ENCODE results near the gene CLEC4G.
"Not testable (repeated sequence)": the region's sequence is repeated elsewhere in the genome, so short reads cannot be mapped to it uniquely, and the experiment has no call there.

The CLEC4G gene

DNA sequence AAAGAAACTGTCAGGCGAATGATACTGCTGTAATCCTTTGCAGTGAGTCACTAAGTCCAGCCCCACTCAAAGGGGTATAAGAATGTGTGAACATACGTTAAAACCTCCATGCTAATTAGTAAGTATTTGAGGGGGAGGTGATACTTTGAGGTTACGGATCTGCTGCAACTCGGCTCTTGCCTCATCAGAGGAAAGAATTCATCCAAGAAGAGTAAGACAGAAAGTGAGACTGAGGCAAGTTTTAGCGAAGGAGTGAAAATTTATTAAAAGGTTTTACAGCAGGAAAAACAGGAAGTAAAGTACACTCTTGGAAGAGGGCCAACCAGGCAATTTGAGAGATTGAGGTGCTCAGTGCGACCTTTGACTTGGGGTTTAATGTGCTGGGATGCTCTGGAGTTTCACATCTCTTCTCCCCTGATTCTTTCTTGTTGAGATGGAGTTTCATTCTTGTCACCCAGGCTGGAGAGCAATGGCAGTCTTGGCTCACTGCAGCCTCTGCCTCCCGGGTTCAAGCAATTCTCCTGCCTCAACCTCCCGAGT is 40.9 kb upstream of the CLEC4G start:
- H3K9me3 ChIP-seq, result no peaks in the 10 kb centered on the region
- no peaks in the 10 kb centered on the region for H3K36me3 ChIP-seq
- H3K27me3 ChIP-seq, result peaks cover 29% of the 10 kb centered on the region
- no peak overlapping the region for H3K4me3 ChIP-seq (ENCODE audit: low read depth, low read length)
- DNase-seq, result no peak
- no peaks in the 10 kb centered on the region for H3K4me1 ChIP-seq
- TF ChIP-seq, protein P1, sequence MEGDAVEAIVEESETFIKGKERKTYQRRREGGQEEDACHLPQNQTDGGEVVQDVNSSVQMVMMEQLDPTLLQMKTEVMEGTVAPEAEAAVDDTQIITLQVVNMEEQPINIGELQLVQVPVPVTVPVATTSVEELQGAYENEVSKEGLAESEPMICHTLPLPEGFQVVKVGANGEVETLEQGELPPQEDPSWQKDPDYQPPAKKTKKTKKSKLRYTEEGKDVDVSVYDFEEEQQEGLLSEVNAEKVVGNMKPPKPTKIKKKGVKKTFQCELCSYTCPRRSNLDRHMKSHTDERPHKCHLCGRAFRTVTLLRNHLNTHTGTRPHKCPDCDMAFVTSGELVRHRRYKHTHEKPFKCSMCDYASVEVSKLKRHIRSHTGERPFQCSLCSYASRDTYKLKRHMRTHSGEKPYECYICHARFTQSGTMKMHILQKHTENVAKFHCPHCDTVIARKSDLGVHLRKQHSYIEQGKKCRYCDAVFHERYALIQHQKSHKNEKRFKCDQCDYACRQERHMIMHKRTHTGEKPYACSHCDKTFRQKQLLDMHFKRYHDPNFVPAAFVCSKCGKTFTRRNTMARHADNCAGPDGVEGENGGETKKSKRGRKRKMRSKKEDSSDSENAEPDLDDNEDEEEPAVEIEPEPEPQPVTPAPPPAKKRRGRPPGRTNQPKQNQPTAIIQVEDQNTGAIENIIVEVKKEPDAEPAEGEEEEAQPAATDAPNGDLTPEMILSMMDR (IDR thresholded peaks at IDR 0.05; ENCODE audit: low read depth, low read length), result no peak

DNA sequence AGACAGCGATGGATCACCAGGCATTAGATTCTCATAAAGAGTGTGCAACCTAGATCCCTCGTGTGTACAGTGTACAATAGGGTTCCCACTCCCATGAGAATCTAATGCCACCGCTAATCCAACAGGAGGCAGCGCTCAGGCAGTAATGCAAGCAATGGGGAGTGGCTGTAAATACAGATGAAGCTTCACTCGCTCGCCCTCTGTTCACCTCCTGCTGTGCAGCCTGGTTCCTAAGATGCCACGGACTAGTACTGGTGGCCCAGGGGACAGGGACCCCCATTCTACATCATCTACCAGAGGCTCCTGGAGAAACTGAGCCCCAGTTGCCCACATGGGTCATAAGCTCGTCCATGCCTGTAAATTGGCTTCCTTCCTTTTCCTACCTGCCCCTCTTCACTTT is 39.2 kb upstream of the CLEC4G start:
- peaks cover 21% of the 10 kb centered on the region for H3K27me3 ChIP-seq

DNA sequence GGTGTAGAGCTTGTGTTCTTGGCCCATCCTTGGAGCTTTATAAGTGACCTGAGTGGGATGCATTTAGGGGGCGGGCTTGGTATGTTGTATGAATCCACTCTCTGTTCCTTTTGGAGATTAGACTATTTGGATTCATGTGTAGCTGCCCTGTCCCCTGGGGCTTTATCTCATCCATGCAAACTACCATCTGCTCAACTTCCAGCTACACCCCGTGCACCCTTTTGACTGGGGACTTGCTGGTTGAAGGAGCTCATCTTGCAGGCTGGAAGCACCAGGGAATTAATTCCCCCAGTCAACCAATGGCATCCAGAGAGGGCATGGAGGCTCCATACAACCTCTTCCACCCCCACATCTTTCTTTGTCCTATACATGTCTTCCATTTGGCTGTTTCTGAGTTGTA is 37.3 kb upstream of the CLEC4G start:
- H3K36me3 ChIP-seq, result no peaks in the 10 kb centered on the region
- no peaks in the 10 kb centered on the region for H3K9me3 ChIP-seq
- no peak for DNase-seq
- peaks cover 9% of the 10 kb centered on the region for H3K27me3 ChIP-seq
- TF ChIP-seq, protein P1 (IDR thresholded peaks at IDR 0.05; ENCODE audit: low read depth, low read length), result no peak
- no peaks in the 10 kb centered on the region for H3K4me1 ChIP-seq
- H3K4me3 ChIP-seq (ENCODE audit: low read depth, low read length), result no peak overlapping the region

More for the DNA sequence above, 39.2 kb upstream of the CLEC4G start:
- TF ChIP-seq, protein P1 (IDR thresholded peaks at IDR 0.05; ENCODE audit: low read depth, low read length), result no peak
- H3K36me3 ChIP-seq, result no peaks in the 10 kb centered on the region
- no peaks in the 10 kb centered on the region for H3K9me3 ChIP-seq
- no peak overlapping the region for H3K4me3 ChIP-seq (ENCODE audit: low read depth, low read length)
- DNase-seq, result no peak
- H3K4me1 ChIP-seq, result no peaks in the 10 kb centered on the region

DNA sequence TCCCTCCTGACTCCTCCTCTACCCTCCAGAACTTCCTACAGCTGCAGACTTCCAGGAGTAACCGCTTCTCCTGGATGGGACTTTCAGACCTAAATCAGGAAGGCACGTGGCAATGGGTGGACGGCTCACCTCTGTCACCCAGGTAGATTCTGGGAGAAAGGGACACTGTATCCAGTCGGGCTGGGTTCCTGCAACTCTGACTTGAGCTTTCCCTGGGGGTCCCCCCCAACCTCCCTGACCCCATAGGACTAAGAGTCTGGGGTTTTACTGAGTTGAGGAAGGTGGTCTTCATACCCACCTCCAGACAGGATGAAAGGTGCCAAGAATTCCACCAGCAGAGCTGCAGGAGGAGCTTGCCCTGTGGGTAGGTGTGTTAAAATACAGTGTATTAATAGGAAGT is 35.6 kb upstream of the CLEC4G start:
- TF ChIP-seq, protein P1 (IDR thresholded peaks at IDR 0.05; ENCODE audit: low read depth, low read length), result no peak
- no peaks in the 10 kb centered on the region for H3K36me3 ChIP-seq
- H3K4me1 ChIP-seq, result no peaks in the 10 kb centered on the region
- H3K4me3 ChIP-seq (ENCODE audit: low read depth, low read length), result no peak overlapping the region
- no peaks in the 10 kb centered on the region for H3K9me3 ChIP-seq
- no peak for DNase-seq
- H3K27me3 ChIP-seq, result peaks cover 9% of the 10 kb centered on the region

DNA sequence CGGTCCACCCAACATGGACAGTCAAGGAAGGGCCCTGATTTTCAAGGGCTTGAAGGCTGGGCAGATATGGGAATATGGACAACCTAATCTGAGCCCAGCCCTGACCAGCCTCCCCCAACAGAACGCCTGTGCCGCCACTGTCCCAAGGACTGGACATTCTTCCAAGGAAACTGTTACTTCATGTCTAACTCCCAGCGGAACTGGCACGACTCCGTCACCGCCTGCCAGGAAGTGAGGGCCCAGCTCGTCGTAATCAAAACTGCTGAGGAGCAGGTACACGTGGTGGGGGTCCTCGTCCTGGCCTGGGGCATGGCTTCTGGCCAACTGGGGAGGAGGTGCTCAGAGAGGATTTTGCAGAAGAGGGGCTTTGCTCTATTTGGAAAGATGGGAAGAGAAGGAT is 34.6 kb upstream of the CLEC4G start:
- H3K4me1 ChIP-seq, result no peaks in the 10 kb centered on the region
- H3K4me3 ChIP-seq (ENCODE audit: low read depth, low read length), result no peak overlapping the region
- TF ChIP-seq, protein P1 (IDR thresholded peaks at IDR 0.05; ENCODE audit: low read depth, low read length), result no peak
- DNase-seq, result no peak
- no peaks in the 10 kb centered on the region for H3K9me3 ChIP-seq
- H3K36me3 ChIP-seq, result no peaks in the 10 kb centered on the region
- peaks cover 7% of the 10 kb centered on the region; the same call in 1 of the 2 replicates for H3K27me3 ChIP-seq

DNA sequence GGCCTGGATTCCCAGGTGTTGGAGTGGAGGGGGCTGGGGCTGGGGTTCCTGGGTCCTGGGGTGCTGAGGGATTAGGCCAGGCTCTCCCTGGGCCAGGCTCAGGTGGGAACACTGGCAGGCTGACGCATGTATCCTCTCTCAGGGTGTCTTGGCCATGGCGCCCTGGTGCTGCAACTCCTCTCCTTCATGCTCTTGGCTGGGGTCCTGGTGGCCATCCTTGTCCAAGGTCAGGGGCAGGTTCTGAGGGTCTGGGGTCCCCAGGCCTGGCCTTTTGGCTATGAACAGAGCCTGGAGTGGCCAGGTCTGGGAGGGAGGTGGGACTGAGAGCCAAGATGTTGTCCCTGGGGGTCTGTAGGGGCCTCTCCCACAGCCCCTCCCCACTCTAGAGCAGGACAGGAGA is 33.1 kb upstream of the CLEC4G start:
- not testable (repeated sequence) for H3K9me3 ChIP-seq; DNase-seq; H3K4me1 ChIP-seq; H3K27me3 ChIP-seq; H3K36me3 ChIP-seq; H3K4me3 ChIP-seq (ENCODE audit: low read depth, low read length)

DNA sequence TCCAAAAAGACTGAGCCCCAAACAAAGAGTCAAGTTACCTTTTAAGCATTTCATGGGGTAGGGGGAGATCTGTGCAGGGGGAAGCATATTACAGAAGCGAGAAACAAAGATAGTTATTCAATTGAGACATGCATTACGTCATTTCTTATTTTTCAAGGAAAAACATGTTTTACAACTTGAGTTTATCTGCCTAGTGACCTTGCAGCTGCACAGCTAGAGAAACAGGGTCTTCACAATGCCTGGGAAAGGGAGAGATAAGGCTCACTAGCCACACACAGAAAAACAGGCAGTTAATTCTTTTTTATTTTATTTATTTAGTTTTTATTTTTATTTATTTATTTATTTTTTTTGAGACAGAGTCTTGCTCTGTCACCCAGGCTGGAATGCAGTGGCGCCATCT is 32.2 kb upstream of the CLEC4G start:
- not testable (repeated sequence) for H3K4me3 ChIP-seq (ENCODE audit: low read depth, low read length); H3K36me3 ChIP-seq; H3K4me1 ChIP-seq; H3K9me3 ChIP-seq; H3K27me3 ChIP-seq; DNase-seq

All from BE2C (cell line).